ENCODE data around the gene PRDM15. TPM values are rescaled to one million over a fixed set of nuclear protein-coding genes. Genes with fewer than 3 reads are reported as not detected.

The PRDM15 gene
- total and polyA plus RNA-seq, 7 experiments from 2014 or later = 1.3 to 20.1 (median 15.1) TPM

- no peak overlapping the region for H3K27ac ChIP-seq (ENCODE audit: low read depth, low read length)
- Mint-ChIP-seq H3K9me3 (no peaks in the 10 kb centered on the region), H3K4me3 (peak overlapping the region in 1 of 10 donors; percentile 16), H3K27ac (no peak overlapping the region), H3K4me1 (peaks cover 0 to 13% (median 8%) of the 10 kb centered on the region in 7 donors), H3K27me3 (no peaks in the 10 kb centered on the region), H3K36me3 (peaks cover 0 to 5% (median 0%) of the 10 kb centered on the region in 5 donors)
- peaks cover 0 to 4% (median 0%) of the 10 kb centered on the region in 3 experiments for H3K36me3 ChIP-seq (ENCODE audit: control insufficient read depth in 2 of 3, insufficient read depth in 3 of 3, low read length in 3 of 3)
- ATAC-seq (no peak), DNase-seq (no peak)
- H3K27me3 ChIP-seq (ENCODE audit: control insufficient read depth in 2 of 2, insufficient read depth in 2 of 2, low read length in 2 of 2) = no peaks in the 10 kb centered on the region
- no peak overlapping the region for H3K4me3 ChIP-seq (ENCODE audit: low read length)
- peaks cover 0 to 4% of the 10 kb centered on the region in 2 donors for H3K4me1 ChIP-seq (ENCODE audit: control insufficient read depth in 2 of 2, insufficient read depth in 2 of 2, low read length in 2 of 2)
- ChIA-PET POLR2A (interaction anchor here (1.3 kb wide), 1 partner anchor 41 kb away, joined by 3 read pairs; no protein-coding TSS in a partner anchor), CTCF (no interaction called here)
- no peaks in the 10 kb centered on the region for H3K9me3 ChIP-seq (ENCODE audit: control insufficient read depth in 2 of 3, low read length in 3 of 3)
- intact Hi-C loops (cut with micrococcal nuclease) = no loop called here
Measured at GRCh38 chr21:41883582-41883981, 4.4 kb upstream of the PRDM15 start.

GRCh38 chr21:41881051-41881450, 1.9 kb upstream of the PRDM15 start:
- peak overlapping the region in 3 of 9 donors; percentile 25 to 67 (median 51) for H3K27ac Mint-ChIP-seq
- DNase-seq (no peak), ATAC-seq (no peak)
- no peaks in the 10 kb centered on the region for H3K36me3 Mint-ChIP-seq
- H3K4me1 Mint-ChIP-seq = peaks cover 17 to 30% (median 25%) of the 10 kb centered on the region in 7 donors
- no peaks in the 10 kb centered on the region for H3K36me3 ChIP-seq (ENCODE audit: control insufficient read depth in 2 of 3, insufficient read depth in 3 of 3, low read length in 3 of 3)
- intact Hi-C loops (cut with micrococcal nuclease) = no loop called here
- H3K9me3 Mint-ChIP-seq = no peaks in the 10 kb centered on the region
- H3K27me3 Mint-ChIP-seq = no peaks in the 10 kb centered on the region
- H3K4me3 Mint-ChIP-seq = peak overlapping the region in 8 of 10 donors; percentile 19 to 84 (median 44)
- no peaks in the 10 kb centered on the region for H3K9me3 ChIP-seq (ENCODE audit: control insufficient read depth in 2 of 3, low read length in 3 of 3)
- H3K4me1 ChIP-seq (ENCODE audit: control insufficient read depth in 2 of 2, insufficient read depth in 2 of 2, low read length in 2 of 2) = peaks cover 9 to 16% of the 10 kb centered on the region in 2 donors
- ChIA-PET POLR2A (interaction anchor here (0.5 to 1.7 kb wide), 2 partner anchors 45 kb away, joined by 3 to 9 read pairs; no protein-coding TSS in a partner anchor), CTCF (no interaction called here)
- no peak overlapping the region for H3K4me3 ChIP-seq (ENCODE audit: low read length)
- no peaks in the 10 kb centered on the region for H3K27me3 ChIP-seq (ENCODE audit: control insufficient read depth in 2 of 2, insufficient read depth in 2 of 2, low read length in 2 of 2)
- H3K27ac ChIP-seq (ENCODE audit: low read depth, low read length) = no peak overlapping the region

GRCh38 chr21:41880153-41880552, 1.0 kb upstream of the PRDM15 start:
- intact Hi-C loops (cut with micrococcal nuclease) = no loop called here
- H3K9me3 Mint-ChIP-seq = no peaks in the 10 kb centered on the region

GRCh38 chr21:41878831-41879189, 334 bp downstream of the PRDM15 start:
- Histone ChIP-seq H3K4me1 (ENCODE audit: control insufficient read depth in 2 of 2, insufficient read depth in 2 of 2, low read length in 2 of 2) (peaks cover 9 to 16% of the 10 kb centered on the region in 2 donors), H3K36me3 (ENCODE audit: control insufficient read depth in 2 of 3, insufficient read depth in 3 of 3, low read length in 3 of 3) (no peaks in the 10 kb centered on the region), H3K27ac (ENCODE audit: low read depth, low read length) (peak overlapping the region; percentile 81), H3K4me3 (ENCODE audit: low read length) (no peak overlapping the region), H3K27me3 (ENCODE audit: control insufficient read depth in 2 of 2, insufficient read depth in 2 of 2, low read length in 2 of 2) (no peaks in the 10 kb centered on the region), H3K9me3 (ENCODE audit: control insufficient read depth in 2 of 3, low read length in 3 of 3) (no peaks in the 10 kb centered on the region)
- peaks cover 0 to 6% (median 0%) of the 10 kb centered on the region in 5 donors for H3K36me3 Mint-ChIP-seq
- DNase-seq (peak; percentile 67 to 79 (median 75)), ATAC-seq (peak; percentile 89)
- peak overlapping the region in 7 of 10 donors; percentile 50 to 95 (median 70) for H3K4me3 Mint-ChIP-seq
- ChIA-PET CTCF (interaction anchor here (1.6 to 2.0 kb wide), 3 partner anchors 48 to 239 kb away, joined by 3 to 6 read pairs (median 5); no protein-coding TSS in a partner anchor), POLR2A (interaction anchor here (1.0 to 1.9 kb wide), 3 partner anchors 17 to 234 kb away, joined by 3 to 12 read pairs (median 12); no protein-coding TSS in a partner anchor)
- H3K27ac Mint-ChIP-seq = peak overlapping the region in 3 of 9 donors; percentile 51 to 92 (median 86)
- no peaks in the 10 kb centered on the region for H3K9me3 Mint-ChIP-seq
- no peaks in the 10 kb centered on the region for H3K27me3 Mint-ChIP-seq
- peaks cover 20 to 35% (median 30%) of the 10 kb centered on the region in 7 donors for H3K4me1 Mint-ChIP-seq
- intact Hi-C loops (cut with micrococcal nuclease) = loop anchor here (1.0 to 10.0 kb wide), 10 partner anchors 16 to 514 kb away; partner anchors contain the start of genes ZBTB21 (in 2 of the 2), MX2 (in 1 of the 2) and RIPK4 (in 1 of the 2)

More at GRCh38 chr21:41880153-41880552, 1.0 kb upstream of the PRDM15 start:
- no peaks in the 10 kb centered on the region for H3K9me3 ChIP-seq (ENCODE audit: control insufficient read depth in 2 of 3, low read length in 3 of 3)
- H3K27ac ChIP-seq (ENCODE audit: low read depth, low read length) = no peak overlapping the region
- Mint-ChIP-seq H3K27me3 (no peaks in the 10 kb centered on the region), H3K4me1 (peaks cover 18 to 35% (median 29%) of the 10 kb centered on the region in 7 donors), H3K27ac (peak overlapping the region in 6 of 9 donors; percentile 87 to 97 (median 93)), H3K4me3 (peak overlapping the region; percentile 80 to 95 (median 90)), H3K36me3 (peaks cover 0 to 6% (median 0%) of the 10 kb centered on the region in 5 donors)
- POLR2A ChIA-PET = interaction anchor here (0.6 to 1.8 kb wide), 6 partner anchors 15 to 228 kb away, joined by 4 to 12 read pairs (median 8); no protein-coding TSS in a partner anchor
- H3K36me3 ChIP-seq (ENCODE audit: control insufficient read depth in 2 of 3, insufficient read depth in 3 of 3, low read length in 3 of 3) = no peaks in the 10 kb centered on the region
- CTCF ChIA-PET = interaction anchor here (1.0 to 2.0 kb wide), 4 partner anchors 15 to 237 kb away, joined by 3 to 6 read pairs (median 5); no protein-coding TSS in a partner anchor
- DNase-seq = no peak
- no peaks in the 10 kb centered on the region for H3K27me3 ChIP-seq (ENCODE audit: control insufficient read depth in 2 of 2, insufficient read depth in 2 of 2, low read length in 2 of 2)
- no peak for ATAC-seq
- peaks cover 9 to 16% of the 10 kb centered on the region in 2 donors for H3K4me1 ChIP-seq (ENCODE audit: control insufficient read depth in 2 of 2, insufficient read depth in 2 of 2, low read length in 2 of 2)
- peak overlapping the region; percentile 84 for H3K4me3 ChIP-seq (ENCODE audit: low read length)

GRCh38 chr21:41877901-41878830, 978 bp downstream of the PRDM15 start:
- Mint-ChIP-seq H3K9me3 (no peaks in the 10 kb centered on the region), H3K27me3 (no peaks in the 10 kb centered on the region), H3K27ac (peak overlapping the region; percentile 86 to 95 (median 92)), H3K4me1 (peaks cover 22 to 40% (median 34%) of the 10 kb centered on the region in 7 donors), H3K4me3 (peak overlapping the region; percentile 88 to 95 (median 92)), H3K36me3 (peaks cover 0 to 6% (median 0%) of the 10 kb centered on the region in 5 donors)
- ATAC-seq (peak; percentile 17), DNase-seq (peak; percentile 17 to 53 (median 33))
- H3K9me3 ChIP-seq (ENCODE audit: control insufficient read depth in 2 of 3, low read length in 3 of 3) = no peaks in the 10 kb centered on the region
- intact Hi-C loops (cut with micrococcal nuclease) = loop anchor here (1.0 to 10.0 kb wide), 7 partner anchors 111 to 513 kb away; partner anchors contain the start of genes MX2 (in 1 of the 2), RIPK4 (in 1 of the 2) and ZBTB21 (in 1 of the 2)
- peaks cover 9 to 16% of the 10 kb centered on the region in 2 donors for H3K4me1 ChIP-seq (ENCODE audit: control insufficient read depth in 2 of 2, insufficient read depth in 2 of 2, low read length in 2 of 2)
- H3K36me3 ChIP-seq (ENCODE audit: control insufficient read depth in 2 of 3, insufficient read depth in 3 of 3, low read length in 3 of 3) = no peaks in the 10 kb centered on the region
- H3K4me3 ChIP-seq (ENCODE audit: low read length) = peak overlapping the region; percentile 71
- ChIA-PET CTCF (interaction anchor here (0.6 to 2.0 kb wide), 5 partner anchors 48 to 231 kb away, joined by 3 to 6 read pairs (median 4); no protein-coding TSS in a partner anchor), POLR2A (interaction anchor here (0.6 to 1.9 kb wide), 6 partner anchors 11 to 990 kb away, joined by 3 to 12 read pairs (median 6); no protein-coding TSS in a partner anchor)
- no peaks in the 10 kb centered on the region for H3K27me3 ChIP-seq (ENCODE audit: control insufficient read depth in 2 of 2, insufficient read depth in 2 of 2, low read length in 2 of 2)
- H3K27ac ChIP-seq (ENCODE audit: low read depth, low read length) = peak overlapping the region; percentile 81
